GM18909 (cell line): ENCODE data around the gene PIK3CD.
"Not testable (repeated sequence)": the region's sequence is repeated elsewhere in the genome, so short reads cannot be mapped to it uniquely, and the experiment has no call there.

Experiments used
- ATAC-seq: cut with Tn5 transposase; IDR thresholded peaks from one replicate; pipeline ENCODE4 v1.9.1; 2021; ENCODE audit warnings: mild to moderate bottlenecking; ENCODE audit not compliant: unreplicated experiment, poor library complexity

Gene PIK3CD

GRCh38 chr1:9687120-9687873, 35.8 kb downstream of the PIK3CD start:
- ATAC-seq, result peak; percentile 39

- peak; percentile 15 for ATAC-seq
Measured at GRCh38 chr1:9687874-9688582, 36.5 kb downstream of the PIK3CD start.

- no peak for ATAC-seq
Measured at GRCh38 chr1:9688599-9688998, 37.1 kb downstream of the PIK3CD start.

DNA sequence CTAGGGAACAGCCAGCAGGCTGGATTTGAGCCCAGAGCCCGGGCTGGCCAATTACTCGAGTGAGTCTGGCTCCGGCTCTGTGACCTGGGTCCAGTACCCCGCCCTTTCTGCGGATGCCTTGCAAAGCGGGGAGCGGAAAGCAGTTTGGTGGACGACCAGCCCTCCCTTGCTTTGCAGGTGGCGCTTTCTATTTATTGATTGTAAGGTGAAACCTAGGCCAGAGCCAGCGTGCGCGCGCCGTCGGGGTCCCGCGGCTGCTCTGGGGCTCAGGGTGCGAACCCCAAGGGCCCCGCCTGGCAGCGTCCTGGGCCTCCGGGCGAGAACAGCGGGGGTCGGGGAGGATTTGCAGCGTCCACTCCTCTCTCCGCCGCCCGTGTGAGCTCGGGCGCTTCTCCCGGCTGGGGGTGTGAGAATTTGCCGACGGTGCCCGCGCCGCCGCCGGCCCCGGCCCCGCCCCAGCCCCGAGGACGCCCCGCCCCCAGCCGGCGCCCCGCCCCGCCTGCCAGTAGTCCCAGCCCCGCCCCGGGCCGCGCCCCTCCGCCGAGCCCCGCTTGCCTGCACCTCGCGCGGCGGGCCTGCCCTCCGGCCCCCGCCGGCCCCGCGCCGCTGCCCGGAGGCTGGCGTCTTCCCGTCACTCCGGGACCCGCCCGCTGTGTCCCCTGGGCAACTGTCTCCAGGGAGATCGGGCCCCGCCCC, 37.6 kb downstream of the PIK3CD start:
- ATAC-seq, result peak; percentile 54

- no peak for ATAC-seq
Measured at GRCh38 chr1:9689971-9690381, 38.4 kb downstream of the PIK3CD start.

DNA sequence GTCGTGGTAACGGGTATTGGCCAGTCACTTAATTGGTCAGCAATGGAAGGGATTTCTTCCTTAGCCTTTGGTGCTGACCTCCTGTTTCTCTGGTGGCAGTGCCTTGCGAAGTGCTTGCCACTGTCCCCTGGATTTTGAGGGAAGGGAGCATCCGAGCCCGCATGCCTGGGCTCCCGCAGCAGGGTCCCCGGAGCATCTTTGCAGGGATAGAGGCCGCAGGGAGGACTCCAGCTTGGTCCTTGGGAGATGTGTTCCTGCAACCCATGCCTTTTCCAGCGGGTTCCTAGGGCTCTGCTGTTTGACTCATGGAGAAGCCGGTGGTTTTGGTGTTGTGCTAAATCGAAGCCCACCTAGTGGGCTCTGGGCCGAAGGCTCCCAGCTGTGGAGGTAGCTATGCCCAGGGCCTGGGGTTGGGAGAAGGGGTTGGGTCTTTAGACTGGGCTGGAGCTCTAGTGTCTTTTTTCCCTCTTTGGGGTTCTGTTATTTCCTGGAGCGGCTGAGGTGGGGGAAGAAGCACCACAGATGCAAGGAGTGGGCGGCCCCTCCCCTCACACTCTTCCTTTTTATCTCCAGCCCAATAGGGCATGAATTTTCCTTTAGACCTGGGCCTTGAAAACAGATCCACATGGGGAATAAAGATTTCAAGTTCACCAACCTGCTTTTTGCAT, 39.0 kb downstream of the PIK3CD start:
- no peak for ATAC-seq

- no peak for ATAC-seq
Measured at GRCh38 chr1:9691108-9691445, 39.5 kb downstream of the PIK3CD start.

- no peak for ATAC-seq
Measured at GRCh38 chr1:9691691-9692090, 40.2 kb downstream of the PIK3CD start.

DNA sequence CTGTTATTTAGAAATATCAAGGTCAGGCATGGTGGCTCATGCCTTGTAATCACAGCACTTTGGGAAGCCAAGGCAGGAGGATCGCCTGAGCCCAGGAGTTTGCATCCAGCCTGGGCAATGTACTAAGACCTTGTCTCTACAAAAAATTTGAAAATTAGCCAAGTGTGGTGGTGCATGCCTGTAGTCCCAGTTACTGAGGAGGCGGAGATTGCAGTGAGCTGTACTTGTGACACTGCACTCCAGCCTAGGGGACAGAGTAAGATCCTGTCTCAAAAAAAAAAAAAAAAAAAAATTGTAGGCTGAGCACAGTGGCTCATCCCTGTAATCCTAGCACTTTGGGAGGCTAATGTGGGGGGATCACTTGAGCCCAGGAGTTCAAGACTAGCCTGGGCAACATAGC, 45.3 kb downstream of the PIK3CD start:
- ATAC-seq, result no peak

- ATAC-seq, result no peak
Measured at GRCh38 chr1:9699361-9699760, 47.8 kb downstream of the PIK3CD start.

- no peak for ATAC-seq
Measured at GRCh38 chr1:9700340-9700739, 48.8 kb downstream of the PIK3CD start.

DNA sequence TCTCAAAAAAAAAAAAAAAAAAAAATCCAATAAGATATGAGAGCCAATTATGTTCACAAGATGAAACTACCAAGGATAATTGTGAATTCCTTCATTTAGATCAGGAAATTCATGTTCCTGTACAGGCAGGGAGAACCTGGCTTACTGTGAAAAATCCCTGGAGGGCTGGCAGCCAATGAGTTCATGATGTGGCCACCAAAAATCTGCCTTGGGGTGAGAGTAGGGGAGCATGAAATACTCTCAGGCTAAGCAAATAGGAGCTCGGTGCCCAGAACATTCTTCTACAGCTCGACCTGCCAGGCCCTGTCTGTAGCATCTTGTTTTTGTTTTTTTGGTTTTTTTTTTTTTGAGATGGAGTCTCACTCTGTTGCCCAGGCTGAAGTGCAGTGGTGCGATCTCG, 50.1 kb downstream of the PIK3CD start:
- no peak for ATAC-seq

DNA sequence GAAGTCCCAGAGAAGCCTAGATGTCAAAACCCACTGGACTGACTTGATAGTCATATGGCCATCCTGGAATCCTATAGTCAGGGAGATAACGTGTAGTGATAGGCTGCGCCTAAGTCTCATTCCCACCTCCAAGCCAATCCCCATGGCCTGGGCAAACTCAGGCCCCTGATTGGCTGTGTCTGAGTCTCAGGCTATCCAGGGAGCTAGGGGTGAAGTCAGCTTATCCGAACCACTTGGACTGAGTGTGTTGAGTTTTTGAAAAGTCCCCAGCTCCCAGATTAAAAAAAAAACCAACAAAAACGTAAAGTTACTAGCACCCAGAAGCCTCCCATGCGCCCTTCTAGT, 51.6 kb downstream of the PIK3CD start:
- ATAC-seq, result no peak

- no peak for ATAC-seq
Measured at GRCh38 chr1:9703681-9704080, 52.1 kb downstream of the PIK3CD start.

DNA sequence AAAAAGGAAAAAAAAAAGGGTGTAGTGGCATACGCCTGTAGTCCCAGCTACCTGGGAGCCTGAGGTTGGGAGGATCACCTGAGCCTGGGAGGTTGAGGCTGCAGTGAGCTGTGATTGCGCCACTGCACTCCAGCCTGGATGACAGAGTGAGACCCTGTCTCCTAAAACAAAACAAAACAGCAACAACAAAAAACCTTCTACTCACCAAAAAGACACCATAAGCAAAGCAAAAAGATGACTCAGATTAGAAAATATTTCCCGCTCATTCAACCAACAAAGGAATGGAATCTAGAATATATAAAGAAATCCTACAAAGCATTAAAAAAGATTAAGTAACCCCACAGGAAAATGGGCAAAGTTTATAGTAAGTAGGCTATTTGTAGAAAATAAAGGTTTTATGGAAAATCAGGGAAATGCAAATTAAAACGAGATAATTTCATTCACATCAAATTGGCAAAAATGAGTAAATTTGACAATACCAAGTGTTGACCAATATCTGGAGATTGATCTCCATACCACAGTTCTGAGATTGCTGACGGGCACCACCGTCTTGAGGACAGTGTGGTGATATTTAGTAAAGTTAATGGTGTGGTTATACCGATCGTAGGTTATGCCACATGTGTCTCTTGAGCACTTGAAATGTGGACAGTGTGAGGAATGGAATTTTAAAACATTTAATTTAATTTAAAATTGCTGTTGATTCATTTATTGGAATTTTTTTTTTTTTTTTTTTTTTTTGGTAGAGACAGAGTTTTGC, 54.0 kb downstream of the PIK3CD start:
- ATAC-seq, result no peak

DNA sequence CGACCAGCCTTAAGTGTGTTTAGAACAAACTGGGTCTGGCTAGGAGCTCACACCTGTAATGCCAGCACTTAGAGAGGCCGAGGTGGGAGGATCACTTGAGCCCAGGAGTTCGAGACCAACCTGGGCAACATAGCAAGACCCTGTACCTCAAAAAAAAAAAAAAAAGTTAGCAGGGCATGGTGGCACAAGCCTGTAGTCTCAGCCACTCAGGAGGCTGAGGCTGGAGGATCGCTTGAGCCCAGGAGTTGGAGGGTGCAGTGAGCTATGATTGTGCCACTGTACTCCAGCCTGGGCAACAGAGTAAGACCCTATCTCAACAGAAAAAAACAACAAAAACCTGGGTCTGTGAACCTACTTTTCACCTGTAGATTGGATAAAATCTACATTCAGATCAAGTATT, 54.6 kb downstream of the PIK3CD start:
- no peak for ATAC-seq

GRCh38 chr1:9710037-9710436, 58.5 kb downstream of the PIK3CD start:
- no peak for ATAC-seq

DNA sequence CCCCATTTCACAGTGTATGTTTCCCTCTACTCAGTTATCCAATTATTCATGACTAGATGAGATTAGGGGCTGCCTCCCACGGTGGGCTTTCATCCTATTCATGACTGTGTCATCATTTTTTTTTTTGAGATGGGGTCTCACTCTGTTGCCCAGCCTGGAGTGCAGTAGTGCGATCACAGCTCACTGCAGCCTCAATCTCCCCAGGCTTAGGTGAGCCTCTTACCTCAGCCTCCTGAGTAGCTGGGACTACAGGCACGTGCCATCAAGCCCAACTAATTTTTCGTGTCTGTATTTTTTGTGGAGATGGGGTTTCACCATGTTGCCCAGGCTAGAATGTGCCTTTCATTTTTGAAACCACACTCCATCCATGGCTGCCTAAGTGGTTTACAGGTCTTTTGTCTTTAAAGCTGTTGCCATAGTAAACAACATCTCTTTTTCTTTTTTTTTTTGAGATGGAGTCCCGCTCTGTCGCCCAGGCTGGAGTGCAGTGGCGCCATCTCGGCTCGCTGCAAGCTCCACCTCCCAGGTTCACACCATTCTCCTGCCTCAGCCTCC, 60.0 kb downstream of the PIK3CD start:
- ATAC-seq, result no peak

GRCh38 chr1:9712767-9713166, 61.2 kb downstream of the PIK3CD start:
- not testable (repeated sequence) for ATAC-seq

GRCh38 chr1:9714257-9714718, 62.8 kb downstream of the PIK3CD start:
- no peak for ATAC-seq
